GM18498 (cell line): ENCODE measurements around the gene COBL.

Experiments
- ATAC-seq: cut with Tn5 transposase; IDR thresholded peaks from one replicate; pipeline ENCODE4 v1.9.1; 2021; ENCODE audit warnings: mild to moderate bottlenecking, moderate library complexity; ENCODE audit not compliant: unreplicated experiment

The COBL gene

GRCh38 chr7:51151455-51151854 lies 165.2 kb downstream of the COBL start:
- no peak for ATAC-seq

- ATAC-seq, result no peak
Observed at GRCh38 chr7:51150193-51150592, 166.4 kb downstream of the COBL start.

GRCh38 chr7:51148216-51148615 lies 168.4 kb downstream of the COBL start:
- ATAC-seq, result no peak

DNA sequence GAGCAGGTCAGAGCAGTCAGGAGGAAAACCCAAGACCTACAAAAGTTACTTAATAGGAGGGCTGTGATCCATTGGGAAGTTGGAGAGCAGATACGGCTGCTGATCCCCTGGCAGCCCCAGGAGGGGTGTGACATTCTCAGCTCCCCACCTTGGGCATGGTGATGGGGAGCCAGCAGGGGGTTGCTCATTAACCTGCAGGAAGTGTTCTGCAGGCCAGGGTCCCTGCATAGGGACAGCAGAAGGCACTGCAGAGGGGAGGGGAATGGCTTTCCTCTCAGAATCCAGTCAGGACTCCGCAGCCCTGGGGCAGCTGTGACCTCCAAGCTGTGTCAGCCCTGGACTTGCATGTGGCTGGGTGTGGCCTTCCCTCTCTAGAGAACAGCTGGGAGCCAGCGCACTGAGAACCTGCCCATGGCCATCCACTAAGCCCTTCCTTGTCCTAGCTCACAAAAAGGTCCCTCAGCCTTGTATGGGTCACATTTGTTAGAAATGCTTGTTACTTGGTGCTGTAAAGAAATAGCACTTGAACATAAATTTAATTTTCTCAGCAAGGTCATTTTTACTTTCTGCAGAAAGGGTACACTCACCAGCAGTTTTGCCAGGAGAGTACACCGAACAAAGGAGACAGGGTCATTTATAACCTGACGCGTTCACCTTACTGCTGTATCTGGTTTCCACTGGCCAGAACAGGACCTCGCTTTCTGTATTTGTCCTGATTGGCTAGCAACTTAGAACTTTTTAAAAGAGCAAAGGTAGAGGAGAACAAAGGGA lies 169.6 kb downstream of the COBL start:
- no peak for ATAC-seq

DNA sequence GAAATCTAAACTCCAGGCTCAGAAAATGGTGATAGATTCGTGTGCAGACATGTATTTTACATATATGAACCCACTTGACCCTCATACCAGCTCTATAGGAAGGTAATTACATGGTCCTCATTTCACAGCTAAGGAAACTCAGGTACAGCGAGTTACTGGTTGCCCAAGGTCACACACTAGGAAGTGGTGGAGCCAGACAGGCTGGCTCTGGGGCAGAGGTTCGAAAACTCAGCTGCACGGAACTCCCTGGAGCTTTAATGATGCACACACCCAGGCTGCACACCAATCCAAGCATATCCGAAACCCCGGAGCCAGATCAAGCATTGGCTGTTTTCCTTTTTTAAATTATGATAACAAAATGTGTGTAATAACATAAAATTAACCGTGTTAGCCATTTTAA lies 172.4 kb downstream of the COBL start:
- no peak for ATAC-seq

DNA sequence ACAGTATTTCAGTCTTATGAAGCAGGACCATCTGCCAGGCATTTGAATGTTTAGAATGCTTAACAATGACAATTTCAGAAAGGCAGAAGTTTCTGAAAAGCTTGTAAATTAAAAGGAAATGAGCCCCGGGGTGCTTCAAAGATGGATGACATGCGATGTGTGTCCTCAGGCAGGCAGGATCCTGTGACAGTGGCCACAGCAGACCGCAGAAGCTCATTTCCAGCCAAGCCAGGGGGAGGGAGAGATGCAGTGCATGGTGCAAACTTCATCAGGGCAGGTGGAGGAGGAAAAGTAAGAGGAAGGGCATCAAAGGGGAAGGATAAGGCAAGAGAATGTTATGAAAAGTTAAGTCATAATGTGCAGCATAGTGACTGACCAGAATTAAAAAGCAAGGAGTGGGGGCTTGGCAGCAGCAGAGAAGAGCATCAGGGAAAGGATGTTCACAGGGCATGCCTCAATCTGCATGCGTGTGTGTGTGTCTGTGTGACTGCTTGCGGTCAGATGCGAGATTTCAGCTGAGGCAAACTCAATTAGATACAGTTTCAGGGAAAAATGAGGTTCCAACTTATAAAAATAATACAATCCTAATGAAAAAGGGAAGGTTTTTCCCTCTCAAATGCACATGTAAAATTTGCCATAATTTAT lies 173.7 kb downstream of the COBL start:
- no peak for ATAC-seq

DNA sequence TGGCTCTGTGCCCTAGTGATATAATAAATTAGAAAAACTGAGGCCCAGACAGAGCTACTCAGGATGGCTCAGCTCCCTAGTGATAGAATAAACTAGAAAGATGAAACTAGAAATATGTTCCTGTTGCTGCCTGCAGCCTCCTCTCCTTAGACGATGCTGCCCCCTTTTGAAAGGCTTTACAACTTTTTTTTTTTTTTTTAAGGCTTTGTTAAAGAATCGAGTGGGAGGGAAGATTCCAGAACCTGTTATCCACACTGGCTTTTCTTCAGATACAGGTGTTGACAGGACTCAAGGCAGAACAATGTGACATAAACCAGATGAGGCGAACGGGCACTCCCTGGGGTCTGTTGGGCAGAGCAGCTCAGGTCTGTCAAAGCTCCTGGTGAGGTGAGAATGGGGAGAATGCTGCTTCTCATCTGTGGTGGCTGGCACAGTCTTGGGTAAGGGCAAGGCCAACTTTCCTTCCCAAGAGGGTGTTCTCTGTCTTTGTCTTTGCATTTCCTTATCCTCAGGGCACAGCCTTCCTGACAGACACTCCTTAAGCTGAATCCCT lies 175.1 kb downstream of the COBL start:
- ATAC-seq, result no peak

DNA sequence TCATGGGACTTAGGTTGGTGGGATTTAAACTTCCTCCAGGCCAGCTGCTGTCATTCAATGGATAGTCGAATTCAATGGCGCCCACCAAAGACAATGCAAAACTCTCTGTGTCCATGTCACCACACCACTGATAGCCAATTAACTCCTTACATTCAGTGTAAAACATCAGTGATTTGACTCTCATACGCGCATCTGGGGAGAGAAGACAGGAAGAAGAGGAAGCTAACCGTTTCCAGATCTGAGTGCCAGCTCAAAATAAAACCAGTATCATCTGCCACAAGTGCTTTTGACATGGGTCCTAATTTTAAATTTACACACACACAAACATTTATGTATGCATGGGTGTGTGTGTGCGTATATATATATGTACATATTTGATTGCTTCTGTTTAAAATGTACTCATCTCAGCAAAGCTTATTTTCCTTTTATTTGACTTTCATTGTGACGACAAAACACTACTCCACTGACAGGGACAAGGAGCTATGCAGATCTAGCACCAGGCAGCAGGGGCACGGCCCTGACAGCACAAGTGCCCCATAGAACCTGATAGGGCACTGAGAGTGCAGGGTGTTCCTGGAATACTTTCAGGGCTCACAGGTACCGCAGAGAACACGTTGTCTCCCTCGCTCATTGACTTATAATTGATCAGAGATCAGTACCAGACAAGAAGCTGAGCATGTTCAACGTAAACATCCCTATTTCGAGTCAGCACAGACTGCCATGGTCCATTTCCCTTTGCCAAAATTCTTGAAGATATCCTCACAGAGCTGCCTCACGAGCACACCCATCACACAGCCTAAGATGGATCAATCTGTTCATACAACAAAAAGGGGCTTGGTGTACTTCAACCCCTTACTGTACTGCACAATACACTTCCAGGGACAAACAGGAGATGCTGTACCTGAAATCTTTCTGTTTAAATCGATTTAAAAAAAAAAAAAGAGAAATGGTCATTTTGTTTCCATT lies 176.1 kb downstream of the COBL start:
- no peak for ATAC-seq

GRCh38 chr7:51139796-51140195 lies 176.8 kb downstream of the COBL start:
- no peak for ATAC-seq

DNA sequence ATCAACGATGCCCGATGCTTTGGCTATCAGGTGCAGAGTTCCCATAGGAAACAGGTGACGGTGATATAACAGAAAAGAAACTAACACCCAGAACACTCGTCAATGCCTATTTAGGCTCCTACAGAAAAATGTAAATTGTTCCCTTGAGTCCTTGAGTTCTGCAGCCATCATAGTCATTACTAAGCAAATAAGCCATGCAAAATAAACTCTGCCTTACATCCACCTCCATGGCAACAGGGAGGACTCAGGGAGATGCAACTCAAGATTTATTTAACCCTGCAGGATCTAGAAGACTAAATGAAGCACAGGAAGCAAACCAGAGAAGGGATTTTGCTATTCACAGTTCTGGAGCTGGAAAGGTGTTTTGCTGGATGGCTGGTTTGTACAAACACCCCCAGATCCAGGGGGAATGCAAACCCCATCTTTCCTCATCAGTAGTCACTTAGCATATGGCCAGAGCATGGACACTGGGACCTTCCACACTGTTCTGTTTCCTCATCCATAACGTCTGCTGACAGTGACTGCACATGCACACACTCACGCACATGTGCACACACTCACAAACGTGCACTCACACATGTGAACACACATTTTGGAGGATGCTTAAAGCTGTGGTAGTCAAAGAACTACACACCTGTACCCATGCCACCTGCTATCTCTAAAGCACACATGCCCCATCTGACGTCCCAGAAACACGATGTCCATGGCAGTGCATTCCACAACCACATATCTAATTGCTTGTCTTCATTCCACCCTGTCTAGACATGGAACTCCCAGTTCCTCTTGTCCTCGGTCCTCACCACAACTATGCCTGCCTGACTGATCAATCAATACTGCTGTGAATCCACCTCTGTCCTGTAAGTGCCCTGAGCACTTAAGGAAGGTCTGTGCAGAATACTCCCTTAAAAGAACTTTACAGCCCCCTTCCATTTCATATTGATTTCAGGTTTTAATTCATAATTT lies 178.2 kb downstream of the COBL start:
- ATAC-seq, result no peak

DNA sequence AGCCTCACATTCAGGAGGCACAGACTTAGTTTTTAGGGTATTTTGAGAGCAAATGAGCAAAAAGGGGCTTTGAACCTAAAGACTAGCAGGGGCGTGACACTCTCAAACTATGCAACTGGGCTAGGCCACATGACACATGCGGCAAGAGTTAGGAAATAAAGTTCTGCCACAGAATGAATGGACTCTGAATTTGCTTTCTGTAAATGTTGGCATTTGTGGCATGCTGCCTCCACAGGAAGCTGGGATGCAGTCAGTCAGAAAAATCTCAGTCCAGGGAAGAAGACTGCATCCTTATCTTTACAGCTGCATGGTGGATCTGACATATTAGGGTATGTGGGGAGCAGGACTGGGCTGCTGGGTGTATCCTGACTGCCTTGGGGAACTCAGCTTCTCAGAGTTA lies 181.0 kb downstream of the COBL start:
- ATAC-seq, result no peak

- ATAC-seq, result no peak
Observed at GRCh38 chr7:51134013-51134441, 182.6 kb downstream of the COBL start.

DNA sequence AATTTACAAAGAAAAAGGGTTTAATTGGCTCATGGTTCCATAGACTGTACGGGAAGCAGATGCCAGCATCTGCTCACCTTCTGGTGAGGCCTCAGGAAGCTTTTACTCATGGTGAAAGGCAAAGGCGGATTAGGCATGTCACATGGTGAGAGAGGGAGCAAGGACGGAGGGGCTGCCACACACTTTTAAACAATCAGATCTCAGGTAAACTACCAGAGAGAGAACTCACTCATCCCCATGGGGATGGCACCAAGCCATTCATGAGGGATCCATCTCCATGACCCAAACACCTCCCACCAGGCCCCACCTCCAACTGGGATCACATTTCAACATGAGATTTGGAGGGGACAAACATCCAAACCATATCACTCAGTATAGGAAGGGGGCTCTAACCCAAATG lies 183.9 kb downstream of the COBL start:
- no peak for ATAC-seq

GRCh38 chr7:51129527-51130472 lies 186.8 kb downstream of the COBL start:
- no peak for ATAC-seq

DNA sequence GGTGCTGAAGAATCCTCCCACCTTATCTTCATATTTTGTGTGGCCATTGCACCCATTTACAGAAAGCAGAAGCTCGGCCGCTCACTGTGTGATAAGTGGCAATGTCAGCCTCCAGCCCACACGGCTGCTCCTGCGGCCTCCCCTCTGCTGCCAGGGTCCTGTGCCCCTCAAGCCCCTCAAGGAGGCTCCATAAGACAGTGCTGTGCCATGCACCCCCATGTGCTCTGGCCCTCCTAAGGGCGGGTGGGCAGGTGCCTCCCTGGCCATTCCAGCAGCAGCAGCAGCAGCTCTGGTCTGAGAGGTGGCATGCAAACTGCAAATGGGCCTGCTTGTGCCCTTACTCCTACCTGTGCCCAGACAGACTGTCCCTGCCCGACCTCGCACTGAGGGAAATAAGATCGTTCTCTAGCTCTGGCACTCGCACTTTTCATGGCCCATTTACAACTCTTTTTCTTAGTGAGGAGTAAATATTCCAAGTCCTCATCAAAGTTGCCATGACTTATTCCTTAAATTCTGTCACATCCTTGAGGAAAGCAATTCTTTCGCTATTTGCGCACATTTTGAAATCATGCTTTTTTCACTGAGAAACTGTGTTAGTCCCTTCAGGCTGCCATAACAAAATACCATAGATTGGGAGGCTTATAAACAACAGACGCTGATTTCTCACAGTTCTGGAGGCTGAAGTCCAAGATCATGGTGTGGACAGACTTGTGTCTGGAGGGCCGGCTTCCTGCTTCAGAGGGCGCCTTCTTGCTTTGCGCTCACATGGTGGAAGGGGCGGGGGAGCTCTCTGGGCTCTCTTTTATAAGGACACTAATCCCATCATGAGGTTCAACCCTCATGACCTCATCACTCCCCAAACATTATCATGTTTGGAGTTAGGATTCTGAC lies 187.8 kb downstream of the COBL start:
- no peak for ATAC-seq

GRCh38 chr7:51127618-51127904 lies 189.0 kb downstream of the COBL start:
- ATAC-seq, result no peak

GRCh38 chr7:51126813-51127617 lies 189.6 kb downstream of the COBL start:
- no peak for ATAC-seq
